ENCODE data around the gene HES2. TPM values are rescaled to one million over a fixed set of nuclear protein-coding genes. Genes with fewer than 3 reads are reported as not detected.

The HES2 gene
- total and polyA plus RNA-seq, 9 of the 15 experiments (the other 6 are each of a cell fraction or from before 2014, with no cell fraction given): 0.05 to 0.18 (median 0.07) TPM; not detected in 4

GRCh38 chr1:6460301-6461050 is 40.8 kb upstream of the HES2 start:
- no peaks in the 10 kb centered on the region for H3K79me2 ChIP-seq (ENCODE audit: control insufficient read depth, insufficient read depth, low read length)
- H3K4me3 ChIP-seq: no peak overlapping the region
- peaks cover 57 to 76% of the 10 kb centered on the region in 2 experiments for H3K27me3 ChIP-seq (ENCODE audit: control insufficient read depth in 2 of 2, insufficient read depth in 2 of 2, low read length in 2 of 2)
- no peaks in the 10 kb centered on the region for H3K9me3 ChIP-seq (replicated peaks; ENCODE audit: control insufficient read depth, insufficient read depth, low read depth, low read length)
- H2AFZ ChIP-seq (ENCODE audit: low read depth, low read length): no peak overlapping the region
- ATAC-seq (no peak), DNase-seq (ENCODE audit: extremely low read depth in 1 of 4, low spot score in 3 of 4) (peak in 1 of 4 experiments; percentile 15), FAIRE-seq (peak; percentile 65)
- intact Hi-C loops (cut with micrococcal nuclease) (no loop called here), in situ Hi-C loops (cut with MboI) (no loop called here)
- H3K9ac ChIP-seq (ENCODE audit: insufficient read depth in 1 of 2, low read depth in 2 of 2, low read length in 2 of 2): no peak overlapping the region
- TF ChIP-seq UBTF (IDR thresholded peaks at IDR 0.05; ENCODE audit: borderline replicate concordance in 1 of 2, low read depth in 2 of 2, low read length in 2 of 2) (0 out of 4 replicates have a peak, but pooled peaks of 1 of the 2 experiments have one; percentile 49), EGR1 (conservative IDR thresholded peaks at IDR 0.05) (peak; percentile 70), ZBTB7A (IDR thresholded peaks at IDR 0.05; ENCODE audit: borderline replicate concordance, control insufficient read depth, low read depth, low read length) (peak; percentile 62; the same call in 1 of the 2 replicates), ETV1 (tag; conservative IDR thresholded peaks at IDR 0.05; ENCODE audit: low read depth) (0 out of 2 replicates have a peak, but pooled peaks have one; percentile 15), ZBTB17 (CRISPR knock-in tag; IDR thresholded peaks at IDR 0.05) (no peak)
- TF ChIP-seq, protein P1, sequence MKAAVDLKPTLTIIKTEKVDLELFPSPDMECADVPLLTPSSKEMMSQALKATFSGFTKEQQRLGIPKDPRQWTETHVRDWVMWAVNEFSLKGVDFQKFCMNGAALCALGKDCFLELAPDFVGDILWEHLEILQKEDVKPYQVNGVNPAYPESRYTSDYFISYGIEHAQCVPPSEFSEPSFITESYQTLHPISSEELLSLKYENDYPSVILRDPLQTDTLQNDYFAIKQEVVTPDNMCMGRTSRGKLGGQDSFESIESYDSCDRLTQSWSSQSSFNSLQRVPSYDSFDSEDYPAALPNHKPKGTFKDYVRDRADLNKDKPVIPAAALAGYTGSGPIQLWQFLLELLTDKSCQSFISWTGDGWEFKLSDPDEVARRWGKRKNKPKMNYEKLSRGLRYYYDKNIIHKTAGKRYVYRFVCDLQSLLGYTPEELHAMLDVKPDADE (conservative IDR thresholded peaks at IDR 0.05; ENCODE audit: control insufficient read depth, low read depth, low read length): no peak
- no TSS peak for BruUV-seq (replicated peaks)
- H3K4me2 ChIP-seq (ENCODE audit: insufficient read depth, low read length): no peak overlapping the region
- H3K4me1 ChIP-seq (replicated peaks in 1 of 2; ENCODE audit: control insufficient read depth in 2 of 2, insufficient read depth in 2 of 2, low read length in 2 of 2): peaks cover 0 to 48% of the 10 kb centered on the region in 2 experiments; a peak in 2 of 5 replicates
- no peak overlapping the region for H3K27ac ChIP-seq (ENCODE audit: extremely low read depth, low read depth, low read length)
- no peaks in the 10 kb centered on the region for H3K36me3 ChIP-seq (ENCODE audit: control insufficient read depth, insufficient read depth, low read length)
- ChIA-PET POLR2A (interaction anchor here (0.7 to 0.8 kb wide), 3 partner anchors 8 to 183 kb away, joined by 3 read pairs; no protein-coding TSS in a partner anchor), CTCF (ENCODE audit: low intra/inter-chr PET ratio) (no interaction called here)
- WGBS (ENCODE audit: insufficient coverage, low coverage, missing lambda C conversion rate): 13% methylated on average over 39 of the region's 39 CpGs
- H4K20me1 ChIP-seq (replicated peaks; ENCODE audit: control insufficient read depth, insufficient read depth, low read length): peaks cover 23% of the 10 kb centered on the region
- H3K9me1 ChIP-seq (ENCODE audit: control insufficient read depth, insufficient read depth, low read length): no peaks in the 10 kb centered on the region

Data from K562 (cell line).